ENCODE data around the gene RGS17.
"Not testable (repeated sequence)": the region's sequence is repeated elsewhere in the genome, so short reads cannot be mapped to it uniquely, and the experiment has no call there.

Gene RGS17

DNA sequence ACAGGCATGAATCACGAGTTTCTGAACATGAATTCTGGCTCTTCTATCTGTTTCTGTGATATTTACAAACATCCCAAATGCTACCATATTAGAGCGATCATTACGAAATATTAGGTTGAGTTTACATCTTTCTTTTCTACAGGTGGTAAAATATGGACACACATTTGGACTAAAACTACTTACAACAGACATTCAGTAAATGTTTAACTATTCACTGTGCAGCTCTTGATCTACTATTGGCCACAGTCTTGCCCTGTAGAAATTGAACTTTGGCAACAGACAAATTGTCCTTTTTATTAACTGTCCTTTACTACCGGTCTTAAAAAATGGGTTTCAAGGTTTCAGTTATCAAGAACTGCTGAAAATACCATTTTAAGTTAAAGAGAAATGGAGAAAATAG lies 102.1 kb downstream of the RGS17 start:
- DNase-seq, result no peak

DNA sequence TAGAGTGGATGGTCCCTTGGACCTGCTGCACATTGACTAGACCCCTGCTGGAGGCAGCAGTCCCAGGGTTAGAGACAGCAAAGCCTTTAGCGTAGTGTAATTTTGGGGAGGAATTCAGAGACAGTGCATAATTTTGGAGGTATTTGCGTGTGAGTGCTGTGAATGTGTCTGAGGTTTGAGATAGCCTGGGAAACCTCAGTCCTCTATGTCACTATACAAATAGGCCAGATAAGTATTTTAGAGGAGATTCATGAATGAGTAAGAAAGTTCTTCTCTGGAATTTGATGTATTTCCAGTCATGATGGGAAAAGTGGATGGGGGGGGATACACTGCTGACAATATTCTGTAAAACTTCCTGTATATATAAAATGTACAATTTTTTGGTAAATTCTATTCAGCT lies 102.8 kb downstream of the RGS17 start:
- DNase-seq, result no peak

- DNase-seq, result no peak
These were observed 103.6 kb downstream of the RGS17 start for GRCh38 chr6:153027480-153027879.

GRCh38 chr6:153024709-153025017 lies 106.4 kb downstream of the RGS17 start:
- DNase-seq, result no peak

- DNase-seq, result peak; percentile 40
These were observed 106.9 kb downstream of the RGS17 start for GRCh38 chr6:153023977-153024708.

GRCh38 chr6:153018355-153018754 lies 112.7 kb downstream of the RGS17 start:
- no peak for DNase-seq

- DNase-seq, result no peak
These were observed 114.2 kb downstream of the RGS17 start for GRCh38 chr6:153016846-153017245.

- no peak for DNase-seq
These were observed 115.9 kb downstream of the RGS17 start for GRCh38 chr6:153015094-153015640.

DNA sequence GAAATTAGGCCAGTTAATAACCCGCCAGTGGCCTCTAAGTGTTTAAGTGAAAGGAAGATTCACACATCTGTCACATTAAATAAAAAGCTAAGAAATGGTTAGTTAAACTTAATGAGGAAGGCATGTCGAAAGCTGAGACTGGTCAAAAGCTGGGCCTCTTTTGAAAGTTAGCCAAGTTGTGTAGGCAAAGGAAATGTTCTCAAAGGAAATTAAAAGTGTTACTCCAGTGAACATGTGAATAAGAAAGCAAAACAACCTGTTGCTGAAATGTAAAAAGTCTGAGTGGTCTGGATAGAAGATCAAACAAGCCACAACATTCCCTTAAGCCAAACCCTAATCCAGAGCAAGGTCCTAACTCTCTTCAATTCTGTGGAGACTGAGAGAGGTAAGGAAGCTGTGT lies 117.6 kb downstream of the RGS17 start:
- no peak for DNase-seq

DNA sequence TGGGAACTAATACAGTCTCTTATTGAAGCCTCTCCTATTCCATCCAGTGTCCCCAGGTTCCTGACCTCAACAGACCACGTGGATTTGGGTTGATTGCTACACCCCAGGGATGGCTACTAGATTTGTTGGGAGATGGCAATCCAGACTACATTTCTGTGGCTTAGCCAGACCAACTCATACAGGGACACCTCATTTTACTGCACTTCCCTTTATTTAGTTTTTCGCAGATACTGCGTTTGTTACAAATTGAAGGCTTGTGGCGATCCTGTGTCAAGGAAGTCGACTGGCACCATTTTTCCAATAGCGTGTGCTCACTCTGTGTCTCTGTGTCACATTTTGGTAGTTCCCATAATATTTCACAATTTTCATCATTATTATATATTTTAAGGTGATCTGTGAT lies 118.2 kb downstream of the RGS17 start:
- DNase-seq, result no peak

GRCh38 chr6:153003366-153003690 lies 127.8 kb downstream of the RGS17 start:
- peak; percentile 10 for DNase-seq

DNA sequence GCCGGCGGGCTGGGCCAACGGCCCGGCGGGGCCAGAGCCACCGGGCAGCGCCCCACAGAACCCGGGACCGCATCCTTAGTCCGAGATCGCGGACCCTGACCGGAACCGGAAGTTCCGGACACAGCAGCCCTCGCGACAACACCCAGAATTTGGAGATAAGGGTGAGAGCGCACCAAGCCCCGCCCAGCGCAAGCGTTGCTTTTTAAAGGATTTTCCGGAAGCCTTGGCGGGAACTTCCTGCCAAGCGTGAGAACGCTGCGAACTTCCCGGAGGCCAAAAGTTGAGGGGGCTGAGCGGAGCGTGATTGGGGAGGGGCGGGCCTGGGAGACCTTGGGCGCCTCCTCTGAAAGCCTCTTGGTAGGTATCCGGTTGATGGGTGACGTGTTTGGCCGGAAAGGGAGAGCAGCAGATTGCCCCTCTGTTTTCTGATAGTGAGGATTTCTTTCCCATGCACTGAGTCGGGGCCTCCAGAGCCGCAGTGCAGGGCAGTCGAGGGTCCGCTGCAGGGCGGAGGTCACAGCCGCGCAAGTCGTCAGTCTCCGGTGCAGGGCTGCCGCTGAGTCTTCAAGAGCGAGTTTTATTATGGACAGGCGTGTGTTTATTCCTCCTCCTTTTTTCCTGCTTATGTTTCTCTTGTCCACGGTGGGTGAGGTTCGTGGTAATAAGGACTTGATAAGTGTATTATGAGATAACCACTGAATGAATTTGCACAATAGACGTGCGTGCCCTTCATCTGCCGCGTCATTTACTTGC lies 128.3 kb downstream of the RGS17 start, which contains the start of gene MTRF1L:
TSS of gene MTRF1L (minus strand) at position 97 of the 753 bp plus-strand sequence. CDS start at position 73, 24 bp downstream.
- peak; percentile 95 for DNase-seq

DNA sequence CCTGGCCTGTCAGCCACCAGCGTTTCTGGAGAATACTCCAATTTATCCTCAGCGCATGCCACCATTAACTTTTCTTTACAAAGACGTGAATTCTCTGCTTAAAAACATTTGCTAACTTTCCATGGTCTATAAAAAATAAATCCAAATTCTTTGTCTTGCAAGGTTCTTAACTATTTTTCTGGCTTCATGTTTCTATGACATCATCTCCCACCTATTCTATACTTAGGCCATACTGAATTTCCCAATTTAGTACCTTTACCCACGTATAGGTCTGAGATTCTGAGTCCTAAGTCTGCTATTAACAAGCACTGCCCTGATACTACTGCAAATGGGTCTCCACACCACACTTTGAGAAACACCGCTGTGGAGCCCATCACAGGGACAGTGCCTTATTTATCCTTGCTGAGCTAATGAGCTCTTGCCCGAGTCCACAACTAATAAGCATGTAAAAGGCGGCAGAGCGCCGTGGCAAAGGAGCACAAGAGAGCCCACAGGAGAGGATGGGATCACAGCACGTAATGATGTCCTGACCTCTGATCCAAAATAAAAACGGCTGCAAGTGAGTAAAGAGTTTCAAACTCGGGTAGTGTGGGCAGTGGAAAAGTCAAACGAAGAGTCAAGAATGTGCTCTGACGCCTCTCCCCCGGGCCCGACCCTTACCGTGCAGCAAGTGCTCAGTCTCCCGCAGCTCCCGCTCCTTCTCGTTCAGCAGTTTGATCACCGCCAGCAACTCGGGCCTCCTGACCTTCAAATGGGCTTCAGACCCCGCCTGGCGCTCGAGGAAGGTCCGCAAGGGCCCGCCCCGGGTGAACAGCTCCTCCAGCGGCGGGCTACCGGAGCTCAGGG lies 129.1 kb downstream of the RGS17 start:
- DNase-seq, result no peak

- DNase-seq, result not testable (repeated sequence)
These were observed 130.3 kb downstream of the RGS17 start for GRCh38 chr6:153000790-153001189.

GRCh38 chr6:153000243-153000642 lies 130.8 kb downstream of the RGS17 start:
- DNase-seq, result no peak

DNA sequence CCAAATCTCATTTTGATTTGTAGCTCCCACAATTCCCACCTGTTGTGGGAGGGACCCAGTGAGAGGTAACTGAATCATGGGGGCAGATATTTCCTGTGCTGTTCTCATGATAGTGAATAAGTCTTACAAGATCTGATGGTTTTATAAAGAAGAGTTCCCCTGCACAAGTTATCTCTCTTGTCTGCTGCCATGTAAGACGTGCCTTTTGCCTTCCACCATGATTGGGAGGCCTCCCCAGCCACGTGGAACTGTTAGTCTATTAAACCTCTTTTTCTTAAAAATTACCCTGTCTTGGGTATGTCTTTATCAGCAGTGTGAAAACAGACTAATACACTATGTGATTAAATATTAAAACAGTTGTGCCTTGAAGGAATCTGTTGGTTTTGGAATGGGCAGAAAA lies 131.5 kb downstream of the RGS17 start:
- DNase-seq, result not testable (repeated sequence)

DNA sequence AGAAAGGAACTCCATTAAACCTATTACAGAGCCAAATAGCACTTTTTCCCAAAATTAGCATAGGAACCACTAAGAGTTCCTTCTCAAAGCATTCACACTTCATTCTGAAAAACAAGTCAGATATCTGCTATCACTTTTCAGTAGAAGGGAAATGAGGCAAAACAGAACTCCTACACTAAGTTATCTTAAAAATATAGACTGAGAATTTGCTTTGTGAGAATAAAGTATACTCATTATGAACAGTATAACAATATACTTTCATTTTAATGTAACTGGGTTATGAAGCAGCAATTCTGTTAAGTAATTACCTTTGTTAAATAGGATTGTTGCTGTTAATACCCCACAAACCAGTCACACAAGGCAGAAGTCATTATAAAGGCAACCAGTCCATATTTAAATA lies 137.2 kb downstream of the RGS17 start:
- no peak for DNase-seq

GRCh38 chr6:152993431-152993830 lies 137.7 kb downstream of the RGS17 start:
- no peak for DNase-seq

- no peak for DNase-seq
These were observed 144.1 kb downstream of the RGS17 start for GRCh38 chr6:152986978-152987377.

DNA sequence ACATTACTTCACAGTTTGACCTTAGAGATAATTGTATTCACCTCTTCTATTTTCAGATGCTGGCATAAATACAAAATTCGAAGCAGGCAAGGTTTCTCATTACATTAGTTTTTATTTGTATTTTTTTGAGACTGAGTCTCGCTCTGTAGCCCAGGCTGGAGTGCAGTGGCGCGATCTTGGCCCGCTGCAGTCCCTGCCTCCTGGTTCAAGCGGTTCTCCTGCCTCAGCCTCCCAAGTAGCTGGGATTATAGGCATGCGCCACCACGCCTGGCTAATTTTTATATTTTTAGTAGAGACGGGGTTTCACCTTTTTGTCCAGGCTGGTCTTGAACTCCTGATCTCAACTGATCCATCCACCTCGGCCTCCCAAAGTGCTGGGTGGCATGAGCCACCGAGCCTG lies 145.8 kb downstream of the RGS17 start:
- DNase-seq, result not testable (repeated sequence)

- DNase-seq, result no peak
These were observed 146.6 kb downstream of the RGS17 start for GRCh38 chr6:152984513-152984872.

DNA sequence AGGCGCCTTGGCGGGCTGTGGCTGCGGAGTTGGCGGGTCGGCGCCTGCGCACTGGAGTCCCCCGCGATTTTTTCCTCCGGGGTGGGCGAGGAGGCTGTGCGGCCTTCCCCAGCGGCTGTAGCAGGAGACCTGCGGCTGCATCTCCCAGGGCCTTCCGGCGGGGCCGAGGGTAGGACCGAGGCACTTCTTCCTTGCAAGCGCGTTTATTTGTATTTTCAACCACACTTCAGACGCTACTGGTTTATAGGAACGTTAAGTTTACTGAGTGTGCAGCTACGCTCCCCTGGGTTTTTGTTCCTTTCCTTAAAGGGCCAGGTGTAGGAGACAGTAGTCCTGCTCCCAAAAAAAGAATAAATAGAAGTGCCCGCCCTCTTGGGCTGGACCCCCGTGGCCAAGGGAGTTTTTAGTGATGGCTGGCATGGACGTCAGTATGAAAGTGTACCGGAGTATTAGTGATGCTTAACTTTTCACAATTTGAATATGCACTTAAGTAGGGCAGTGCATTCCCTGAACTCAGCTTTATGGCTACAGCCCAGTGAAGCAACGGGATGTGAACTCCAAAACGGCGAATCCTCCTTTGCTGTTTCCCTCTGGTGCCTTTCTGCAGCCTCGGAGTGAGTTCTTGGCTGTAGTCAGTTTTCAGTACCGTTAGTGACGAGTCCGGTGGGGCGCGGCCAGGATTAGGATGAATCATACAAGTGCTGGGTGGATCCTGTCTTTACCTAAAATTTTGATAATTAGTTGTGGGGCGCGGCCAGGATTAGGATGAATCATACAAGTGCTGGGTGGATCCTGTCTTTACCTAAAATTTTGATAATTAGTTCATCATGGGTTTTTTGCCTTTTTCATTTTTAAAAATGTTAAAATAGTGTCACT lies 147.2 kb downstream of the RGS17 start:
- DNase-seq, result peak; percentile 44

All from NCI-H1436 (cell line).